ENCODE data around the gene RAB8B. TPM values are rescaled to one million over a fixed set of nuclear protein-coding genes. Genes with fewer than 3 reads are reported as not detected.

Gene RAB8B
- total and polyA plus RNA-seq, 10 of the 15 experiments (the other 5 are each of a cell fraction or from before 2014, with no cell fraction given): 17.8 to 104 (median 65.1) TPM

- TF ChIP-seq, protein P1, sequence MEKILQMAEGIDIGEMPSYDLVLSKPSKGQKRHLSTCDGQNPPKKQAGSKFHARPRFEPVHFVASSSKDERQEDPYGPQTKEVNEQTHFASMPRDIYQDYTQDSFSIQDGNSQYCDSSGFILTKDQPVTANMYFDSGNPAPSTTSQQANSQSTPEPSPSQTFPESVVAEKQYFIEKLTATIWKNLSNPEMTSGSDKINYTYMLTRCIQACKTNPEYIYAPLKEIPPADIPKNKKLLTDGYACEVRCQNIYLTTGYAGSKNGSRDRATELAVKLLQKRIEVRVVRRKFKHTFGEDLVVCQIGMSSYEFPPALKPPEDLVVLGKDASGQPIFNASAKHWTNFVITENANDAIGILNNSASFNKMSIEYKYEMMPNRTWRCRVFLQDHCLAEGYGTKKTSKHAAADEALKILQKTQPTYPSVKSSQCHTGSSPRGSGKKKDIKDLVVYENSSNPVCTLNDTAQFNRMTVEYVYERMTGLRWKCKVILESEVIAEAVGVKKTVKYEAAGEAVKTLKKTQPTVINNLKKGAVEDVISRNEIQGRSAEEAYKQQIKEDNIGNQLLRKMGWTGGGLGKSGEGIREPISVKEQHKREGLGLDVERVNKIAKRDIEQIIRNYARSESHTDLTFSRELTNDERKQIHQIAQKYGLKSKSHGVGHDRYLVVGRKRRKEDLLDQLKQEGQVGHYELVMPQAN (conservative IDR thresholded peaks at IDR 0.05): 0 out of 2 replicates have a peak, but pooled peaks have one; percentile 33
- TF ChIP-seq, protein P2, sequence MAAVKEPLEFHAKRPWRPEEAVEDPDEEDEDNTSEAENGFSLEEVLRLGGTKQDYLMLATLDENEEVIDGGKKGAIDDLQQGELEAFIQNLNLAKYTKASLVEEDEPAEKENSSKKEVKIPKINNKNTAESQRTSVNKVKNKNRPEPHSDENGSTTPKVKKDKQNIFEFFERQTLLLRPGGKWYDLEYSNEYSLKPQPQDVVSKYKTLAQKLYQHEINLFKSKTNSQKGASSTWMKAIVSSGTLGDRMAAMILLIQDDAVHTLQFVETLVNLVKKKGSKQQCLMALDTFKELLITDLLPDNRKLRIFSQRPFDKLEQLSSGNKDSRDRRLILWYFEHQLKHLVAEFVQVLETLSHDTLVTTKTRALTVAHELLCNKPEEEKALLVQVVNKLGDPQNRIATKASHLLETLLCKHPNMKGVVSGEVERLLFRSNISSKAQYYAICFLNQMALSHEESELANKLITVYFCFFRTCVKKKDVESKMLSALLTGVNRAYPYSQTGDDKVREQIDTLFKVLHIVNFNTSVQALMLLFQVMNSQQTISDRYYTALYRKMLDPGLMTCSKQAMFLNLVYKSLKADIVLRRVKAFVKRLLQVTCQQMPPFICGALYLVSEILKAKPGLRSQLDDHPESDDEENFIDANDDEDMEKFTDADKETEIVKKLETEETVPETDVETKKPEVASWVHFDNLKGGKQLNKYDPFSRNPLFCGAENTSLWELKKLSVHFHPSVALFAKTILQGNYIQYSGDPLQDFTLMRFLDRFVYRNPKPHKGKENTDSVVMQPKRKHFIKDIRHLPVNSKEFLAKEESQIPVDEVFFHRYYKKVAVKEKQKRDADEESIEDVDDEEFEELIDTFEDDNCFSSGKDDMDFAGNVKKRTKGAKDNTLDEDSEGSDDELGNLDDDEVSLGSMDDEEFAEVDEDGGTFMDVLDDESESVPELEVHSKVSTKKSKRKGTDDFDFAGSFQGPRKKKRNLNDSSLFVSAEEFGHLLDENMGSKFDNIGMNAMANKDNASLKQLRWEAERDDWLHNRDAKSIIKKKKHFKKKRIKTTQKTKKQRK (IDR thresholded peaks at IDR 0.05; ENCODE audit: low read depth, low read length): no peak
- no peak for TF ChIP-seq ZNF207 (IDR thresholded peaks at IDR 0.05; ENCODE audit: borderline replicate concordance)
- TF ChIP-seq ETV6 (conservative IDR thresholded peaks at IDR 0.05 in 1 of 2, IDR thresholded peaks at IDR 0.05 in 1 of 2; ENCODE audit: borderline replicate concordance in 1 of 2, low read depth in 1 of 2): no peak
- TF ChIP-seq ZNF217 (IDR thresholded peaks at IDR 0.05): no peak
- TF ChIP-seq NFYA (IDR thresholded peaks at IDR 0.05; ENCODE audit: borderline replicate concordance, low read depth, low read length): no peak
- TF ChIP-seq CHD4 (IDR thresholded peaks at IDR 0.05): no peak
- TF ChIP-seq BHLHE40 (IDR thresholded peaks at IDR 0.05; ENCODE audit: borderline replicate concordance in 1 of 2, low read depth in 2 of 2, low read length in 1 of 2): peak in 1 of 2 experiments; percentile 19; a peak in 1 of 4 replicates
- TF ChIP-seq CBX3 (IDR thresholded peaks at IDR 0.05; ENCODE audit: borderline replicate concordance, low read depth): no peak
- no peak for TF ChIP-seq NR2C2 (IDR thresholded peaks at IDR 0.05; ENCODE audit: borderline replicate concordance, control insufficient read depth, insufficient read length, low read depth)
- 0 out of 2 replicates have a peak, but pooled peaks have one; percentile 17 for TF ChIP-seq JUNB (IDR thresholded peaks at IDR 0.05)
- no peak for TF ChIP-seq RBBP5 (conservative IDR thresholded peaks at IDR 0.05)
- no peak for TF ChIP-seq ZNF592 (IDR thresholded peaks at IDR 0.05)
- TF ChIP-seq ELK1 (IDR thresholded peaks at IDR 0.05; ENCODE audit: low read depth, low read length): no peak
Observed at GRCh38 chr15:63203451-63204090, 14.2 kb downstream of the RAB8B start (continued).

All from GM12878 (cell line).